NCI-H748 (cell line): ENCODE results near the gene CD8B2.
"Not testable (repeated sequence)": the region's sequence is repeated elsewhere in the genome, so short reads cannot be mapped to it uniquely, and the experiment has no call there.

Source experiments
- DNase-seq: peaks from one replicate; lab custom pipeline; 2025; ENCODE audit not compliant: unreplicated experiment; lab: John Stamatoyannopoulos, UW

The CD8B2 gene

DNA sequence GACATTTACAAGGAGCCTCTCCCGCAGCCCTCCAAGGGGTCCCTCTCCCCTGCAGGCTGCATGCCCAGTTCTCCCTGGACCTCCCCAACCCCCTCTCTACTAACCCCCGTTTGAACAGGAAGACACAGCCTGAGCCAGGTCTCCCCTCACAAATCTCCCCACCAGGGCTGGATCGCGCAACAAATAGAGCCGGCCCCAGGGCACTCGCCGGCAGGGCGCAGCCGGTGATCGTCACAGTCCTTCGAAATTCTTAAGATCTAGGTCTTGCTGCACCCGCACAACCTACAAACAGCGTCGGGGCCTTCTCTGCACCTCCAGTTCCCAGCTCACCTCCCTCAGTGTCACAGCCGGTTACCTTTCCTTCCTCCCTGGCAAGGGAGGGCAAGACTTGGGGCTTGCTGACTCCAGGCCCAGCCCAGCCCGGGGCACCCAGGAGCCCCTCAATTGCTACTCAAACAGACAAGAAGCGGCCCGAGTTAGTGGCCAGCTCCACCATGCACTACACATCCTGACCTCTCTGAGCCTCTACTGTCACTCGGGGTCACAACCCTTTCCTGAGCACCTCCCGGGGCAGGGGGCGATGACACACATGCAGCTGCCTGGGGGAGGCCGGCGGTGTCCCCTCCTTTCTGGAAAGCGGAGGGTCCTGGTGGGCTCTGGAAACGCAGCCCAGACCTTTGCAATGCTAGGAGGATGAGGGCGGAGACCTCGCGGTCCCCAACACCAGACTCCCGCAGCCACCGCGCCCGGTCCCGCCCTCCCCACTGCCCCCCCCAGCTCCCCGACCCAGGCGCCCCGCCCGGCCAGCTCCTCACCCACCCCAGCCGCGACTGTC lies at the start of gene CD8B2:
Gene CD8B2, plus strand, starts transcription at position 814 of the 835 bp plus-strand sequence. CDS start 63 bp downstream, outside the sequence.
- DNase-seq: not testable (repeated sequence)

DNA sequence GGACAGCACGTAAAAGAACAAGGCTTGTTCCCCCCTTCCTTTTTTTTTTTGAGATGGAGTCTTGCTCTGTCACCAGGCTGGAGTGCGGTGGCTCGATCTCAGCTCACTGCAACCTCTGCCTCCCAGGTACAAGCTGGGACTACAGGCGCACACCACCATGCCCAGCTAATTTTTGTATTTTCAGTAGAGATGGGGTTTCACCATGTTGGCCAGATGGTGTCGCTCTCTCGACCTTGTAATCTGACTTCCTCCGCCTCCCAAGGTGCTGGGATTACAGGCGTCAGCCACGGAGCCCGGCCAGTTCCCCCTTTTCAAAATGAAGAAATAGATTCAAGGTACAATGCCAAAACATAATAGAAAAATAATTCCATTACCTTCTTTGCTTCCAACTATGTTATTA lies 25.3 kb upstream of the CD8B2 start:
- not testable (repeated sequence) for DNase-seq

DNA sequence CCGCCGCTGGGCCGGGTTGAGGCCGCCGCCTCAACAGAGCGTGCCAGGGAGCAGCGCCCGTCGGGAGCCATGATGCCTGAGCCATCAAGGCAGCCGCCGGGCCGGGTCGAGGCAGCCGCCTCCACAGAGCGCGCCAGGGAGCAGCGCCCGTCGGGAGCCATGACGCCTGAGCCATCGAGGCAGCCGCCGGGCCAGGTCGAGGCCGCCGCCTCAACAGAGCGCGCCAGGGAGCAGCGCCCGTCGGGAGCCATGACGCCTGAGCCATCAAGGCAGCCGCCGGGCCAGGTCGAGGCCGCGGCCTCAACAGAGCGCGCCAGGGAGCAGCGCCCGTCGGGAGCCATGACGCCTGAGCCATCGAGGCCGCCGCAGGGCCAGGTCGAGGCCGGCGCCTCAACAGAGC lies 19.6 kb upstream of the CD8B2 start:
- not testable (repeated sequence) for DNase-seq

DNA sequence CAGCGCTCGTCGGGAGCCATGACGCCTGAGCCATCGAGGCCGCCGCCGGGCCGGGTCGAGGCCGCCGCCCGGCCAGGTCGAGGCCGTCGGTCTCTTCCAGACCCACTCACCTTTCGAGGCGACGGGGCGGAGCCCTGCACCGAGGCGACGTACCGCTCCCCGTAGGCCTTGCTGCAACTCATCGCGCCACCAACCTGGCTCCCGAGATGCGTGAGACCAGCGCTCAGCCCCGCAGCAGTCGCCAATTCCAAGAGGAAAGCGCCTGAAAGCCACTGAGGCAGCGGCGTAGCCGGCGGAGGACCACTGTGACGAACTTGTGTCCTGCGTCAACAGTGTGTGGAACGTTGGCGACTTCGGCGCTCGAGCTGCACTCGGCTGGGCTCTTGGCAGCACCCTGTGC lies 19.1 kb upstream of the CD8B2 start, which contains the start of gene RGPD3:
Gene RGPD3, minus strand, starts transcription at position 307 of the 400 bp plus-strand sequence. Its CDS starts 125 bp downstream, at position 182.
- DNase-seq: not testable (repeated sequence)

DNA sequence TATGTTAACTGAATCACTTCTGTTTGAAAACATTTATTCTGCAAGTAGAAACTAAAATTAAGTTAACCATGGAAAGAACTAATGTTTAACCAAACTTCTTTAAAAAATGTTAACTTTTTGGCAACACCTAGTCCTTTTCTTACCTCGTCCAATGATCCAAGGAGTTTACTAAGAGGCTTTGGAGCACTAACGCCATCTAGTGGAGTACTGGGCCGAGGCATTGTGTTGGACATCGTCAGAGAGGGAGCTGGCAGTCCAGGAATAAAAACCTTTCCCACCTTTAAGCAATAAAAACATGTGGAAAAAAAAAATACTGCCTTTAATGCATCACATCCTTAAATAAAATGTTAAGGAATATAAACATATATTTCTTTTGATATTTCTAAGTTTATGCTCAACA lies 16.5 kb upstream of the CD8B2 start:
- not testable (repeated sequence) for DNase-seq

DNA sequence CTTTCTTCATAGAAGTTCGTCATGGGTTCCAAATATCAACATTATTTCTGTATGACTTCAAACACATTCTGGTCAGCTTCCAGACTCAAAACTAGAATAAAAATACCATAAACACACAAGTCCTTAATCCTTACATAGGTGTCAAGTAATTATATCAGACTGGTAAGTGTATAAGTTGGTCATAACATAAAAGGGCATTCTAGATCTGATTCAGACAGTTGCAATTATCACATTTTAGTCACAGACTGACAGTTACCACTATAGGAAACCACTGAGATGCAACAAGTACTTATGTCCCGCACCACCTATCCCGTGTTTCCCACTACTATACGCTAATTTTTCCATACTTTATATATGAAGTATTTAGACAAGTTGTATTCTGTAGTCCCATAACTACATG lies 9.5 kb upstream of the CD8B2 start:
- not testable (repeated sequence) for DNase-seq

DNA sequence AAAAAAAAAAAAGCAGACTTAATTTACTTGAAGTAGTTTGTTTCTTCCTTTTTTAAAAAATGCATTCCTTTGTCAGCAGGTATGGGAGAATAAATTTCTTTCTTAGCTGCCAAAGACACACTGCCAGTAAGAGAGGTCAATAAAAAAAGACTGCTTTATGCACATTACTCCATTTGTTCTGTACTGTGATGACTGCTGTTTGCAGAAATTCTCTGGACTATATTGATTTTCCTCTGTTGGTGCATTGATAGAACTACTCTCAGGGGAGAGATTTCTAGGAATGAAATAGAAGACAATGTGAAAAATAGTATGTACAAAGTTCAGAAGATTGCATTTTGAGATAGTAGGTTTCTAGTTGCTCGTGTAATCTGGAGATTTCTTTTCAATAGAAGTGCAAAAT lies 7.6 kb upstream of the CD8B2 start:
- DNase-seq: not testable (repeated sequence)

DNA sequence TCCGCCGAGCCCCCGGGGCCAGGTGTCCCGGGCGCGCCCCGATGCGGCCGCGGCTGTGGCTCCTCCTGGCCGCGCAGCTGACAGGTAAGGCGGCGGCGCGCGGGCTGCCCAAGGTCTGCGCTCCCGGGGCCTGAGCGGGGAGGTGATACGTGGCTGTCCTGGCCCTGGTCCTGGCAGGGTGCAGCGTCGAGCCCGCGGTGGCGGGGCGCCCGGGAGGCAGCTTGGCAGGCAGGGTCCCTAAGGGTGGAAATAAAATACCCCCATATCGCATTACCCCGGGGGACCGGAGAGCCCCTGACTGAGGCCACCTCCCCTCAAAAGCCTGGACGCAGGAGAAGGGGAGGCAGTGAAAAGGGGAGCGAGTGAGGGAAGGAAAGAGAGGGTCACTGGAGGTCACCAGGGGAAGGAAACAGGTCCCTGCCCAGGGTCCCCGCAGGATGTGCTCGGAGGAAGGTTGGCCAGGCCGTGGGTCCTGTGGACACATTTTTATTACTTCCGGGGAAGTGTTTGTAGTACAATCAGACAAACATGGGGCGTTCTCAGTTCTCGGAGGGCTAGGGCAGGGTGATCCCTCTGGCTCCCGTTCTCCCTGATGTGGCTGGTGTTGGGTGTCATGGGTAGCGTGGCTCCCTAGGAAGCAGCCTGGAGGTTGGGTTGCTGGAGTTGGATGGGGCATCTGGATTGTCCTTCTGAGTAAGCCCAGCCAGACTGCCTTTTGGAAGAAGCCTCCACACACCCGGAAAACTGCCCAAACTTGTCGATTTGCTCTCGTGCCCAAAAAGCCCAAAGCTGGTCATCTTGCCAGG lies 425 bp downstream of the CD8B2 start:
- DNase-seq: not testable (repeated sequence)

DNA sequence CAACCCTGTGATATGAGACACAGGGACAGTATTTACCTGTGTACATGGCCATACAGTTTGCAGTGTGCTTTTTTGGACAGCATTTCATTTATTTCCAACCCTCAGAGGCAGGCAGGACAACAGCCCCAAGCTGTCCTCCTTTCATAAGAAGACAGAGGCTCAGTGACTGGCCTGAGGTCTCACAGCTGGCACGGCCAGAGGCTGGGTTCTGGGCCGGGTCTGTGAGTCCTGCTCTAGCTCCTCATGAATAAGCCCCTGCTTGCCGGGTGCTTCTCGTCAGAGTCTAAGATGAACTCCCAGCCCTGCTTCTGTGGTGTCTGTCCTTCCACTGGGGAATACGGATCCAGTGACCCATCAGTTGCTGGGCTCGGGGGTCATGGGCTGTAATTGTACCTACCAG lies 2.5 kb downstream of the CD8B2 start:
- not testable (repeated sequence) for DNase-seq

DNA sequence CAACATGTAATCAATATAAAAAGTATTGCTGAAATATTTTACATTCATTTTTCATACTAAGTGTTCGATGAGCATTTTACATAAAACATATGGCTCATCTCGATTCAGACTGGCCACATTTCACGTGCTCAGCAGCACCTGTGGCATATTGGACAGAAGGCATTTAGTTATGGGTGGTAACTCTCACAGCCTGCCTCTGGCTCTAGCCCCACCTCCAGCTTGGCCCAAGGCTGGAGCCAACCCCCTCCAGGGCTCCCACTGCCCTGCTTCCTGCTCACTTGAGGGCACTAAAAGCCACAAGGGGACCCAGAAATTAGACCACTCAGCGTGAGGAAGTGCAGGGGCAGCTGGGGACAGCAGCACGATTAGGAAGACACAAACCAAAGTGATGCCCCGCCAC lies 5.2 kb downstream of the CD8B2 start:
- not testable (repeated sequence) for DNase-seq

DNA sequence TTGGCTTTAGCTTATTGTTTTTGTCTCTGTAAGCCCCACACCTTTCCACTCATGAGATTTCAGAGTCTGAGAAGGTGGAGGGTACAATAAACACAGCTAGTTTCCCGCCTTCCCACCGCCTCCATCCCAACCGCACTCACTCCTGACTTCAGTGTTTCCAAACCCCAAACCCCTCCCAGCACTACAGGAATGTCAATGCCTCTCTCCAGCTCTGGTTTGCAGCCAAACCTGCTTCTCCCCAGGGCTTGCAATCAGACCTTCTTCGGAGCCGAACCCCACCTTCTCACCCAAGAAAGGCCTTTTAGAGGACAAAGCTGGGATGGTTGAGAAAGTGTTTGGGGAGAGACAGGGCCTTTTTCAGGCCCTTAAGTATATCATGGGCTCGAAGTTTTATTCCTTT lies 5.7 kb downstream of the CD8B2 start:
- not testable (repeated sequence) for DNase-seq

DNA sequence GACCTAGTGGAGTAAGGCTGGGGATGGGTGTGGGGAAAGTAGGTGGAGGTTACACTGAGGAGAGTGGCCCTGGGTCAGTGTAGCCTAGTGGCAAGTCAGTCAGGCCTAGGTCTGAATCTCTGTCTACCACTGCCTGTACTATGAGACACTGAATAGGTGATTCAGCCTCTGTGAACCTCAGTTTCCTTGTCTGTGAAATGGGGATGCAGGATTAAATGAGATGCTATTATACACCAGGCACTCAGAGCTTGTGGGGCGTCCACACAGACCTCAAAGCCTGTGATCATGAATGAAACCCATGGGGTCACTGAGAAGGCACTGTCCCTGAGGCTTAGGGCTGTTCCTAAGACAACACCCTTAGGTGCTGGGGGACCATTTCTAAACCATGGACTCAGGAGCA lies 11.4 kb downstream of the CD8B2 start:
- not testable (repeated sequence) for DNase-seq

DNA sequence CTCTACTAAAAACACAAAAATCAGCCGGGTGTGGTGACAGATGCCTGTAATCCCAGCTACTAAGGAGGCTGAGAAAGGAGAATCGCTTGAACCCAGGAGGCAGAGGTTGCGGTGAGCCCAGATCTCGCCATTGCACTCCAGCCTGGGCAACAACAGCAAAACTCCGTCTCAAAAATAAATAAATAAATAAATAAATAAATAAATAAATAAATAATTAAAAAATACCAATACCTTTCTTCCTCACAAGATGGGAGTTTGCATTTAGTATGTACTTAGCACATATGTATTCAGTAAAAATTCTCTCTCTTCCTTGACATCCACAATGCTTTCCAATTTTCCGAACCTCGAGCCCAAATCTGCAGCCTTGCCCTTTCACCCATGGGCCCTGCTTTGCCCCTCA lies 13.2 kb downstream of the CD8B2 start:
- not testable (repeated sequence) for DNase-seq

DNA sequence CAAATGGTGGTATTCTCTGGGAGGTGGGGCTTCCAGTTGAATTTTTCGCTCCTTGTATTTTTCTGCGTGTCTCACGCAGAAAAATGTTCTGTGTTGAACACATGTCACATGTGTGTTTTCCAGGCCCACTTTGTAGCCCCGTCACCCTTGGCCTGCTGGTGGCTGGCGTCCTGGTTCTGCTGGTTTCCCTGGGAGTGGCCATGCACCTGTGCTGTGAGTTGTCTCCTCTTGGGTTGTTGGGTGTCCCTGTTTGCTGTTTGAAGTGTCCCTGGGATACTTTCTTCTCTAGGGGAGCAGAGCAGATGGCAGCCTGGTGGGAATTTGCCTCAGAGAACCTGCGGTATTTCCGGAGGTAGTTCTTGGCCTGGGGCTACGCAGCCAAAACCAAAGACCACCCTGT lies 15.2 kb downstream of the CD8B2 start:
- DNase-seq: not testable (repeated sequence)

DNA sequence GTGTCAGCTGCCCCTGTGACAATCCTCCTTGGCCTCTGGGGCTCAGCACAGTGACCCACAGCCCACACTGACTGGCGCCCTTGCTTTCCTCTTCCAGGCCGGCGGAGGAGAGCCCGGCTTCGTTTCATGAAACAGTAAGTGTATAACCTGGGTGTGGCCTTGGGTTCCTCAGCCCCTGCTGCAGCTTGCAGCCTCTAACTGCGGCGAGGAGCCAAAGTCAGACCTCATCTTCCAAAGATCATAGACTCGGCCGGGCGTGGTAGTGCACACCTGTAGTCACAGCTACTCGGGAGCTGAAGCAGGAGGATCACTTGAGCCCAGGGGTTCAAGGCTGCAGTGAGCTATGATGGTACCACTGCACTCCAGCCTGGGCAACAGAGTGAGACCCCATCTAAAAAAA lies 17.0 kb downstream of the CD8B2 start:
- not testable (repeated sequence) for DNase-seq

DNA sequence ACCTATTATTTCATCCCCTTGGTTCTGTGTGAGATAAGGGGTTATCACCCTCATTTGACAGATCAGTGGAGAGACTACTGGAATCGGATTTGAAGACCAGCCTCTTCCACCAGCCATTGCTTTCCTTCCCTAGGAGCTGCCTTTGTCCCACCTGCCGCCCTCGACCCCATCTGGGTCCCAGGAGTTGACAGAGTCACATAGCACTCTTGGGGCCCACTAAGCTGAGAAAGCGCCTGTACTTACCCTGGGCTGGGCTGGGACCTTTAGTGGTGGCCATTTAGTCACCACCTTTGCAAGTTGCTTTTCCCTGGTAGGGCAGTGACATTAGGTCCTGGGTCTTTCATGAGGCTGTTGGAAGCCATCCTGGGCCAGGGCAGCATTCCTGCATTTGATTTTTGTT lies 17.6 kb downstream of the CD8B2 start:
- DNase-seq: not testable (repeated sequence)

DNA sequence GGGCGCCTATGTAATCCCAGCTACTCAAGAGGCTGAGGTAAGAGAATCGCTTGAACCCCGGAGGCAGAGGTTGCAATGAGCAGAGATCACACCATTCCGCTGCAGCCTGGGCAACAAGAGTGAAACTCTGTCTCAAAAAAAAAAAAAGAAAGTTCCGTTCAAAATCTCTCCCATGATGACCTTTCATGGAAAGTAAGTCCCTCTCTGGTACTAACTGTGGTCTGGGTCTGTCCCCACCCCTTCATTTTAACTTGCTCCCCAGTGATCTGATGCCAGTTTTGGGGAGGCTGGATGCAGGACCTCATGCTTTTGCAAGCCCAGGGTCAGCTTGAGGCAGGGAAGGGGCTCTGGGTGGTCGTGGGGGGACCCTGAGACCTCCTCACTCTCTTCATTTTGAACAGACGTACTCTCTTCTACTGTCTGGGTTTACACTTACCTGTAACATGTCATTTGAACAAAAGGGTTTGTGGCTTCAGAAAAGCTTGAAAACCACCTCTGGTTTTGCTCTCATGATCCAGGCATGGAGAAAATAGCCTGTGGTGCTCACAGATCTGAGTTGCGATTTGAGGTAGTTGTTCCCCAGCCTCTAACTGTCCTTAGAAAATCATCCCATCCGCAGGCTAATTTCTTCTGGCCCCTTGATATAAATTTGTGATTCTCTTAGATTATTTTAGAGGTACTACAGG lies 19.0 kb downstream of the CD8B2 start:
- DNase-seq: not testable (repeated sequence)

DNA sequence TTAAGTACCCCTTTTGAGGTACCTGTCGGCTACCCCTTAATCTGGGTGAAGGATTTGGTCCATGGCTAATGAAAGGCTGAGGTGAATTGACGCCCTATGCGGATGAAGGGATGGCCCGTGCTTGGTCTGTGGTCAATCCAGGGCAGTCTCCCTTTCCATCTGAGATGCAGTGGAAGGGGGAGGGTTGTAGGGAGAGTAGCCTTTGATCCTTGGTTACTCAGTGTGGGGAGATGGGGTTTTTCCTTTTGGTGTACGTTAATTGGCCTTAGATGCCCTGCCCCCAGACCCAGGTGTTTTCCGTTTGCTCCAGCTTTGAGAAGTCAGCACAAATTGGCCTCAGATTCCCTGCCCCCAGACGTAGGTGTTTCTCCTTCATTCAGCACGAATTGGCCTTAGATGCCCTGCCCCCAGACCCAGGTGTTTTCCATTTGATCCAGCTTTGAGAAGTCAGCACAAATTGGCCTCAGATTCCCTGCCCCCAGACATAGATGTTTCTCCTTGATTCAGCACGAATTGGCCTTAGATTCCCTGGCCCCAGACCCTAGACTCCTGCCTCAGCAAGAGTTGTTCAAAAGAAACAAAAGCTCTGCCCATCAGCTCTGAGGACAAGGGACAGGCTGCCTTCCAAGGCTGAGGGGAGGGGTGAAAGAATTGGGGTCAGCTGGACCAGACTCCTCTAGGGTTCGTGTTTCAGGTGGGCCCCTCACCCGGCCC lies 21.7 kb downstream of the CD8B2 start:
- not testable (repeated sequence) for DNase-seq

DNA sequence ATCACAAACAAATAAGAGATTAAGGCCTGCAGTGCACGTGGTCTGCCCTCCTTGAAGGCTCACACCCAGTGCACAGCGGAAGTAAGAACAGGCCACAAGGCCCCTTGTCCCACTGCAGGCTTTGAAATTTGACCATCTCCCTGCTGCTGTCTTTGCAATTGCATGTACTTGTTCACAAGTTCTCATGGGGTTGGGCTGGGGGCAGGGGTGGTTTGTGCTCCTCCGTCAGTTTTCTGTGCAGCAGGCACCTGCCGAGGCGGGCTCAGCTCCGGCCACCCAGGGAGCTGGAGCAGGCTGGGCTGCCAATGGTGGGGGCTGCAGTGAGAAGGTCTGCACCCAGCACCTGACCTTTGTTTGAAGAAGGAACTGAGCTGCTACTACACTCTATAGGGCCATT lies 22.2 kb downstream of the CD8B2 start:
- not testable (repeated sequence) for DNase-seq

DNA sequence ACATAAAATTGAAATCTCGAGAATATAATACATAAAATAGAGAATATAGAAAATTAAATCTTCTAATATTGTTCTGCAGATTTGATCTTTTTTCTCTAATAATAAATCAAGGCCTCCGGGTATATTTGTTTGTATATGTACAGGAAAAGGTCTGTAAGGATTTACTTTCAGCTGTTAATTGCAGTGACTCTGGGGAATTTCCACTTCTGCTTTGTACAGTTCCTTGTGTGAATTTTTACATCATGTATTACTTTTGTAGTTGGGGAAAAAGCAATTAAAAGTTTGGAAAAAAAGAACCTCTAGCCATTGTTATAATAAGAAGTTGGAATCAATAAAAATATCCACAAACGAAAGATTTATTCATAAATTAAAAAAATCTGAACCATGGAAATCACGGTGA lies 23.6 kb downstream of the CD8B2 start:
- not testable (repeated sequence) for DNase-seq
